OCI-LY1 (cell line): ENCODE data around the gene CHRND.

Experiments used
- H2AFZ ChIP-seq: fragments of 200-600 bp; sonication (generic), shearing (Covaris generic); 2 replicates; pipeline ENCODE4 v1.6.0; 2014; ENCODE audit warnings: antibody characterized with exemption, mild to moderate bottlenecking, low read length
- H3F3A ChIP-seq: fragments of 200-600 bp; sonication (generic), shearing (Covaris generic); 2 replicates; pipeline ENCODE4 v1.6.0; 2014; ENCODE audit warnings: mild to moderate bottlenecking, antibody characterized with exemption, low read length, moderate library complexity; ENCODE audit not compliant: insufficient read depth
- H3K27ac ChIP-seq: fragments of 200-600 bp; sonication (generic); 2 replicates; pipeline ENCODE4 v1.5.1; 2014; ENCODE audit warnings: low read length, mixed run types, mild to moderate bottlenecking, low read depth; ENCODE audit not compliant: poor library complexity, severe bottlenecking
- H3K27me3 ChIP-seq: fragments of 200-600 bp; sonication (generic); 2 replicates; pipeline ENCODE4 v1.6.0; 2014; ENCODE audit warnings: antibody characterized with exemption, mild to moderate bottlenecking, low read length, moderate library complexity; ENCODE audit not compliant: insufficient read depth
- H3K36me3 ChIP-seq: fragments of 200-600 bp; sonication (generic); 2 replicates; pipeline ENCODE4 v1.6.1; 2014; ENCODE audit warnings: mild to moderate bottlenecking, antibody characterized with exemption, low read length, moderate library complexity, mixed read lengths; ENCODE audit not compliant: insufficient read depth
- H3K4me1 ChIP-seq: fragments of 200-600 bp; sonication (generic); 2 replicates; pipeline ENCODE4 v1.5.1; 2014; ENCODE audit warnings: mild to moderate bottlenecking, low read length, moderate library complexity; ENCODE audit not compliant: insufficient read depth, severe bottlenecking
- H3K4me2 ChIP-seq: fragments of 200-600 bp; sonication (generic), shearing (Covaris generic); 2 replicates; pipeline ENCODE4 v1.6.1; 2014; ENCODE audit warnings: low read length
- H3K4me3 ChIP-seq: fragments of 200-600 bp; sonication (generic); 2 replicates; pipeline ENCODE4 v1.5.1; 2014; ENCODE audit warnings: low read length, low read depth, mild to moderate bottlenecking, mixed read lengths; ENCODE audit not compliant: poor library complexity, severe bottlenecking
- H3K79me2 ChIP-seq: fragments of 200-600 bp; shearing (Covaris generic); 2 replicates; pipeline ENCODE4 v1.6.1; 2016; ENCODE audit warnings: mixed run types, low read length, mixed read lengths; ENCODE audit not compliant: insufficient read depth
- H3K9ac ChIP-seq: fragments of 200-600 bp; sonication (generic), shearing (Covaris generic); 2 replicates; pipeline ENCODE4 v1.6.1; 2014; ENCODE audit warnings: mild to moderate bottlenecking, low read length, mixed read lengths
- H3K9me2 ChIP-seq: fragments of 200-600 bp; sonication (generic), shearing (Covaris generic); 2 replicates; pipeline ENCODE4 v1.6.1; 2014; ENCODE audit warnings: low read depth, mild to moderate bottlenecking, low read length, mixed read lengths
- H3K9me3 ChIP-seq: fragments of 200-600 bp; shearing (Covaris generic); 2 replicates; pipeline ENCODE4 v1.6.1; 2014; ENCODE audit warnings: low read length, mixed read lengths
- H4K20me1 ChIP-seq: fragments of 200-600 bp; sonication (generic), shearing (Covaris generic); 2 replicates; pipeline ENCODE4 v1.6.0; 2016; ENCODE audit warnings: mild to moderate bottlenecking, low read length; ENCODE audit not compliant: insufficient read depth
- CTCF ChIP-seq: fragments of 200-600 bp; sonication (generic), shearing (Covaris generic); IDR thresholded peaks from 2 replicates; pipeline ENCODE4 v1.5.1; 2017; ENCODE audit warnings: mild to moderate bottlenecking, antibody characterized with exemption, low read length, moderate library complexity, mixed read lengths
- EZH2 ChIP-seq: fragments of 200-600 bp; sonication (generic), shearing (Covaris generic); IDR thresholded peaks from 2 replicates; pipeline ENCODE4 v1.8.0; 2017; ENCODE audit warnings: borderline replicate concordance, mixed run types, mild to moderate bottlenecking, antibody characterized with exemption, low read length, moderate library complexity, mixed read lengths

Gene CHRND

GRCh38 chr2:232495292-232495691, 30.7 kb upstream of the CHRND start:
- no peak overlapping the region for H3K4me2 ChIP-seq
- no peak for TF ChIP-seq CTCF
- TF ChIP-seq EZH2: no peak
- H3K79me2 ChIP-seq: no peaks in the 10 kb centered on the region
- H3K4me3 ChIP-seq: no peak overlapping the region
- no peaks in the 10 kb centered on the region; the same call in none of the 2 replicates for H3K27me3 ChIP-seq
- H3K27ac ChIP-seq: no peak overlapping the region
- no peak overlapping the region for H3K9ac ChIP-seq
- no peaks in the 10 kb centered on the region for H3F3A ChIP-seq
- H4K20me1 ChIP-seq: no peaks in the 10 kb centered on the region
- H3K4me1 ChIP-seq: no peaks in the 10 kb centered on the region
- H3K9me2 ChIP-seq: no peaks in the 10 kb centered on the region
- H2AFZ ChIP-seq: no peak overlapping the region
- H3K9me3 ChIP-seq: no peaks in the 10 kb centered on the region
- no peaks in the 10 kb centered on the region for H3K36me3 ChIP-seq

GRCh38 chr2:232496501-232497270, 29.3 kb upstream of the CHRND start:
- Histone ChIP-seq H3K27me3 (no peaks in the 10 kb centered on the region; the same call in none of the 2 replicates), H3K79me2 (no peaks in the 10 kb centered on the region), H3K36me3 (no peaks in the 10 kb centered on the region), H3K4me1 (no peaks in the 10 kb centered on the region), H3K9me2 (no peaks in the 10 kb centered on the region), H3K9me3 (no peaks in the 10 kb centered on the region), H3K4me2 (no peak overlapping the region), H3K9ac (no peak overlapping the region), H3K27ac (no peak overlapping the region), H3F3A (no peaks in the 10 kb centered on the region), H2AFZ (no peak overlapping the region), H3K4me3 (no peak overlapping the region), H4K20me1 (no peaks in the 10 kb centered on the region)
- TF ChIP-seq EZH2 (no peak), CTCF (no peak)

GRCh38 chr2:232497348-232497747, 28.6 kb upstream of the CHRND start:
- no peak for TF ChIP-seq EZH2
- TF ChIP-seq CTCF: no peak

More at GRCh38 chr2:232497348-232497747, 28.6 kb upstream of the CHRND start:
- Histone ChIP-seq H3F3A (no peaks in the 10 kb centered on the region), H3K27ac (no peak overlapping the region), H3K4me2 (no peak overlapping the region), H3K4me1 (no peaks in the 10 kb centered on the region), H3K36me3 (no peaks in the 10 kb centered on the region), H3K9ac (no peak overlapping the region), H3K79me2 (no peaks in the 10 kb centered on the region), H2AFZ (no peak overlapping the region), H3K9me3 (no peaks in the 10 kb centered on the region), H3K9me2 (no peaks in the 10 kb centered on the region), H3K27me3 (no peaks in the 10 kb centered on the region; the same call in none of the 2 replicates), H4K20me1 (no peaks in the 10 kb centered on the region), H3K4me3 (no peak overlapping the region)
